ENCODE data around the gene PCBP3.
"Not testable (repeated sequence)": the region's sequence is repeated elsewhere in the genome, so short reads cannot be mapped to it uniquely, and the experiment has no call there.

The PCBP3 gene

DNA sequence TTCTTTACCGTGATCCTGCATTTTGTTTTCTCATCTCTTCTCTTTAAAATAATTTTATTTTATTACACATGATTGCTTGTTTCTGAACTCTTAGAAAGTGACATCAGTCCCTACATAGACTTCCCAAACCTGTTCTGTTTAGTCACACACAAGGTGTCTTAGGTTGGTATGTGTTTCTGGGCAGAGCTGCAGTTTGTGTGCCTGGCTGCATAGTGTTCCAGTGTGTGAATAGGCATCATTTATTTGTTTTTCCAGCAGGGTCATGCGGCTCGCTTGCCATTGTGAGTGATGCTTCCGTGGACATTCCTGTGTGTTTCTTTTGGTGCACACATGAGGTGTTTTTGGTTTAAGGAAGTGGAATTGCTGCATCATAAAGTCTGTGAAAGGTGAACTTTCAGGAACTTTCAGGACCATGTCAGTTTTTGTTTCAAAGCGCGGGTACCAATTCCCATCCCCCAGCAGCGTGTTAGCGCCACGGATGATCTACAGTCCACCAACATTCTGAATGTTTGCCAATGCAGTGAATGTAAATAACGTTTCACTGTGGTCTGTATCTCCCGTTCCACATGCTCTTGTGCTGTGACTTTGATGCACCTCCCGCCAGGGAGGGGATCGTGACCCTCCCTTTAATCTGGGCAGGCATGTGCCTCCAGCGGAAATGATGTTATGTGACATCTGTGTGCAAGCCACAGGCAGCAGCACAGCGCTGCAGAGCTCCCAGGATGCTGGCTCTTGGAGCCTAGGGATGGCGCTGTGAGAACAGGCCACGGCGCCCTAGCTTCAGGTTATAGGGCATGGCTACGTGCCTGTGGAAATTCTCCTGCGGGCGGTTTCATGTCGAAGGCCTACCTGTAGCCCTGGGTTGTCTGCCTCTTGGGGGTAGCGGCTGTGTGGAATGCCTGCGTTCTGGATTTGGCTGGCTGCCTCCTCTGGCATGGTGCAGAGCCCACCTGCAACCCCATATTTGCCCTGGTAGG lies 193.5 kb downstream of the PCBP3 start:
- DNase-seq (ENCODE audit: low read depth in 3 of 3, low spot score in 1 of 3) = no peak

DNA sequence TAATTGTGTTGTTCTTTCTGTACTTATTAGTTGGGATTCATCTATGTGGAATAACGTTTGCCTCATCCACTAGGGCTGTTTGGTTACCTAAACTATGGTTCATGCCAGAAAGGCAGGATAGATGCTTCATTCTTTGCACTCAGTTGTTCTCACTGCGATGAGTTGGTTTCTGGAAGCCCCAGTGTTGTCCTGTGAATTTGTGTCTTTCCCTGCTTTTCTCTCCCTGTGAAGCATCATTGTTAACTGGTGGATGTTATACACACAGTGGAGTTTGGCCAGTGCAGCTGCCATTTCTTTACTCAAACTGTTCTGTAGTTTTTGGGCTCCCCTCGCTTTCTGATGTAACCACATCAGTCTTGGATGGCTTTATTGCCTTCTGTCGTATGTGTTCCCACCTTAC lies 194.4 kb downstream of the PCBP3 start:
- DNase-seq (ENCODE audit: low read depth in 3 of 3, low spot score in 1 of 3) = no peak

DNA sequence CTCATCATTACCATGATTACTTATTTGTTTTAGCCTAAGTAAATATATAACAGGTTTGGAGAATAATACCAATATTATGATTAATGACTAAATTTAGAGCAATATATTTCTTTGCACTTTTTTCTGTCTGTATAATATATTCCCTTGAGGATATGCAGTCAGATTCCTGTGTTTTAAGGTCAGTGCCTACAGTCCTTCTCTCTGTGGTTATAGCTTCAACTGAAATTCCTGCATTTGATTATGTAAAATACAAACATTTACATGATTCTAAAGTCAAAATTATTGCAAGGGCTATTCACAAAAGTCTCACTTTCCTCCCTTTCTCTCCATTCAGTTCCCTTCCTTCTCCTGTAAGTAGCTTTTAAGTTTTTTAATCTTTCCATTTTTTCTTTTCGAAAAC lies 195.1 kb downstream of the PCBP3 start:
- DNase-seq (ENCODE audit: low read depth in 3 of 3, low spot score in 1 of 3) = no peak

DNA sequence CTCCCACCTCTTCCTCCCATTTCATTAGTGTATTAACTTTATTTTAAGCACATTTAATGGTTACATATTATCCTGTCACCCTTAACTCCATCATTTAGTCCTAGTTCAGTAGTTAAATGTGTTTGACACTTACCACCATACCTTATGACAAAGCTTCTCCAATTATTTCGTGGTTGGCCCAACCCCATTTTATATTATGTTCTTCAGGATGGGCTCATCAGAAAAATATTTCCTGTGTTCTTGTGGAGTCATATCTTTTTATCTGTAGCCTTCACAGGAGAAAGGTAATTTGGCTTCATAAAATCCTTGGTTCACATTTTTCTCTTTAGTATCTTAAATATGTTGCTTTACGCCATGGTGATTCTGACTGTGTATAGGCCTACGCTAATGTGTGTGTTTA lies 195.7 kb downstream of the PCBP3 start:
- no peak for DNase-seq (ENCODE audit: low read depth in 3 of 3, low spot score in 1 of 3)

DNA sequence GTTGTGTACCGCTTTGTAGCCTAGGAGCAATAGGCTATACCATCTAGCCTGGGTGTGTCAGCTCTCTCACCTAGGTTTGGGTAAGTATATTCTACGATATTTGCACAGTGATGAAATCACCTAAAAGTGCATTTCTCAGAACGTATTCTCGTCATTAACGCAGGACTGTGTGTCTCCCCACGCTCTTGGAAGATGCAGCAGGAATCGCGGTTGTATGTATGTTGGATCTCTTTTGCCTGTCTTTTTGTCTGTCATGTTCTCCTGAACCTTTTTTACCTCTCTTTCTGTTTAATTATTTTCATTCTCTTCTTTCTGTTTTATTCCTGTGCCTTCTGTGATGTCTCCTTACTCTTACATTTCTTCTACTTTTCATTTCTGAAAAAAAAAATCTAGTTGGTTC lies 197.5 kb downstream of the PCBP3 start:
- no peak for DNase-seq (ENCODE audit: low read depth in 3 of 3, low spot score in 1 of 3)

DNA sequence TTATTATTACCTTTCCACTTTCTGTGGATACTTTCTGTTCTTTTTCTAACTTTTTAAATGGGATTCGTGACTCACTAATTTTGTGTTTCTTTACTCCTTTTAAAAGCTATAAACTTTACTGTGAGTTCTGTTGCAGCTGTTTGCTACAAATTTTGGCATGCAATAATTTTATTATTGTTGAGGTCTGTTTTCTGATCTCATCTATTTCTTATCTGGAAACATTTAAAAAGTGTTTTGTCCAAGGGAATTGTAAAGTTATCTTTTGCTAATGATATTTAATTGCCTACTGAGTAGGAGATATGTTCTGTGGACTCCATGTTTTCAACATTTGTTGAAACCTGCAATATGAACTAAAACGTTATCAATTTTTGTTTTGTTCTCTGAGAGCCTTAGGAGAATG lies 199.9 kb downstream of the PCBP3 start:
- DNase-seq (ENCODE audit: low read depth in 3 of 3, low spot score in 1 of 3) = no peak

DNA sequence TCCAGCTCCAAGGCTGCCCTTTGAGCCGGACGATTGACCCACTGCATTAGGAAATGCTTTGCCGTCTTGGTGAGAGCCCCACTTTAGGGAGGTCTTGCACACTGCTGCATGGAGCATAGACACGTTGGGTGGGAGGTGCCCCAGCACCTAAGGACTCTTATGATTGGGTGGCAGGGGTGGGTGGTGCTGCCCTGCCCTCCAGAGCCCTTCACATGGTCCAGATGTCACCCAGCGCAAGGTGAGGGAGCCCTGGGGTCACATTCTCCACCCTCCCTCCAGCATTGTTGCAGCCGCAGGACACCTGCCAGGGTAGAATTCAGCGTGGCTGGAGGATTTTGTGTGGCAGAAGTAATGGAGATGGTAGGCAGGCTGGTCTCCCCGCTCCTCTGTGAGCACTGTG lies 200.7 kb downstream of the PCBP3 start:
- DNase-seq (ENCODE audit: low read depth in 3 of 3, low spot score in 1 of 3) = no peak

DNA sequence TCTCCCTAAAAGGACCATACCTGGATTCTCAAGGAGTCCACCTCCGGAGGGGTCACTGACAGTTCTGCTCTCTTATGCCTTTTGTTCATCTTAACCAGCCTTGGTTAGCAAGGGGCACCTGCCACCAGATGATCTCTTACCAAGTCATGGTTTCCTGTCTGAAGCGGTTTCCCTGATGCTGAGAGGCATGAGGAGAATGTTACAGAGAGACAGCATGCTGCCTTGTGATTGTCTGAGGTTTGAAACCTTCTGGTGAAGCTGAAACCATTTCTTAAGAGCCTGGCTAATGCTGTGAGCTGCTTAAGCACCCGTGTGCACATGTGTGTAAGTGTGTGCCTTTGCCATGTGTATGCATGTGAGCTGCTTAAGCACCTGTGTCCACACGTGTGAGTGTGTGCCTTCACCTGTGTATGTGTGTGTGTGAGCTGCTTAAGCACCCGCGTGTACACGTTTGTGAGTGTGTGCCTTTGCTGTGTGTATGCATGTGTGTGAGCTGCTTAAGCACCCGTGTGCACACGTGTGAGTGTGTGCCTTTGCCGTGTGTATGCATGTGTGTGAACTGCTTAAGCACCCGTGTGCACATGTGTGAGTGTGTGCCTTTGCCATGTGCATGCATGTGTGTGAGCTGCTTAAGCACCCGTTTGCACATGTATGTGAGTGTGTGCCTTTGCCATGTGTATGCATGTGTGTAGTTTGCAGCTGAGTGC lies 201.7 kb downstream of the PCBP3 start:
- no peak for DNase-seq (ENCODE audit: low read depth in 3 of 3, low spot score in 1 of 3)

DNA sequence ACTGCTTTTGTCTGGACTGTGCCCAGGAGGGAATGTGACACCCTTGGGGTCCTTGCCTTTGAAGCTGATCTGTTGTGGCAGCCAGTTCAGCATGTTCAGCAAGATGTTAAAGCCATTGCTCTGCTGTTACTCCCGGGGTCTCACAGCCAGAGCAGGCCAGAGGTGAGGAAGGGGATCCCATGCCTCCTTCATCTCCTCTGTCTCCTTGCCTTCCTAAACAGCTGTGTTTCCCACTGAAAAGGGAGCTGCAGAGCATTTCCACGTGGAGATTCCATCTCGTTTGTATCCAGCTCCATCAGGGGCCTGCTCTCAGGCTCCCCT lies 202.2 kb downstream of the PCBP3 start:
- no peak for DNase-seq (ENCODE audit: low read depth in 3 of 3, low spot score in 1 of 3)

DNA sequence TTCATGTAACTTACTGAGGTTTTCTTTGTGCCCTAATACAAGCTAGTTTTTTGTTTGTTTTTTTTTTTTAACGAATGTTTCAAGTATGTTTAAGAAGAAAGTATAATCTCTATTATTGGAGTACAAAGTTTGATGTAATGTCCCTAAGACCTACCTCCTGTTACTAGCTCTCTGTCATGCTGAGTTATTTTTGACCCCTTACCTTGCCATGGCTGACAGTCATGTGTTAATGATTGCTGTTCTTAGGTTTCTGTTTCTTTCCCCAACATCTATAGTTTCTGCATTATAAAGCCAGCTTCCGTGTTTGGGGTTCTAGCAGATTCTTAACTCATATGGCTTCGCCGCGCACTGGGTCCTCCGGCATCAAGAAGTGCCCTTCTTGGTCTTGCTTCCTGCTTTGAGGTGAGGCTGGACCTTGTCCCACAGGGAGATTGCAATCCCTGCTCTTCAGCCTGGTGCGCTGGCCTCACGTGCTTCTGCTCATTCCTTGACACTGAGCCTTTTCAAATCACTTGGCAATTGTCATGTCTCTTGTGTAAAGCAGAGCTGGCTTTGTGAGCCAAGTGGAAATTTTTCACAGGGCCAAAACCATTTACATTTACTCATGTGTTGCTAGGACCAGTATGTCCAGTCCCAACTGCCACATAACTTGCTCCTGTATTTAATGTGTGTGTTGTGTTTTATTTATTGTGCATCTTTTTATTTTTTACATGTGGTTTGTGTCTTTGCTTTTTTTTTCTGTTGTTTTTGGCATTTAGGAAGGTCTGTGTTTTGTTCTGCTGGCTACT lies 203.0 kb downstream of the PCBP3 start:
- no peak for DNase-seq (ENCODE audit: low read depth in 3 of 3, low spot score in 1 of 3)

DNA sequence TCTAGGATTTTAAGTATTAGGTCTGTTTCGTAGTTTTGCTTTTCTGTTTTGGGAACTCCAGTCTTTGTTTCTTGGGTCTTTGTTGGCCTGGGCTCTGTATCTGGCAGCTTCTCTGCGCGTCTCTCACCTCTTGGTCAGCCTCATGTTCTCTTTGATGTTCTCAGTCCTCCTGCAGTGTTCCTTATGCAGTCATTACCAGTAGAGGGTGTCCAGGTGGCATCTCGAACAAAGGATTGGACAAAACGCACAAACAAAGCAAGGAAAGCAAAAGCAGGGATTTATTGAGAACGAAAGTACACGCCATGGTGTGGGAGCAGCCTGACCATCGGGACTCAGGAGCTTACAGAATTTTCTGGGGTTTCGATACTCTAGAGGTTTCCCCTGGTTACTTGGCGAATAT lies 204.3 kb downstream of the PCBP3 start:
- DNase-seq (ENCODE audit: low read depth in 3 of 3, low spot score in 1 of 3) = no peak

DNA sequence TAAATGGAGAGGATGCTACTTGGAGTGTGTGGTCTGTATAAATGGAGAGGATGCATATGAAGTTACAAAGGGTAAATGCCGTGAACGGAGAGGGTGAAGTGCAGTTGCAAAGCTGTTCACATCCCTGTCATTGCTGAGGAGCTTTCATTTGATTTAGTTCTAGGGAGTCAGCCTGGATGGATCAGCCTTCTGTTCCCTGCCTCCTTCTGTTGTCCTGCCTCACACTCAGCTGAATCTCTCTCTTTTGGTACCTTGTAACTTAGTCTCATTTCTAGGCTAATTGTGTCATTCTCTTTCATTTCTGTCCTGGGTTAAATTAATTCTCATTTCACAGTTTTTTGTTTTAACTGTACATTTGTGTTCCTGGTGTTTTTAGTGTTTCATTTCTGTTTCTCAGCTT lies 204.8 kb downstream of the PCBP3 start:
- no peak for DNase-seq (ENCODE audit: low read depth in 3 of 3, low spot score in 1 of 3)

- no peak for DNase-seq (ENCODE audit: low read depth in 3 of 3, low spot score in 1 of 3)
These were observed 205.3 kb downstream of the PCBP3 start for GRCh38 chr21:45848805-45849204.

DNA sequence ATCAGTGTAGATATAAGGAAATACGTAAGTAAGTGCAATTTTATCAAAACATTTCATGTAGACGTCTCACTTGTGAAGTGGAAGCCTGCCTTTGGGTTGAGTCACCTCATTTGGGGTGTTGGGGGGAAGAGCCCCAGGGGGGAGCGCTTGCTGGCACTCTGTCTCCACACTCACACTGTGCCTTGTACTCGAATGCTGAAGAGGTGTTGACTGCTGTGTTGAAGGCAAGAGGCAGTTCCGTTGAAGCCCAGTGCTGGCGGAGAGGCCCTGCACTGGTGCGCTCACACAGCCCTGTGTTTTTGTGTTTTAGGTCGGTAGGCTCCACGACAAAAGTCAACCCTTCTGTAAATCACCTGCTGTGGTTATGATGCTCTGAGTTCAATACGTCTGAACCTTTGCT lies 206.1 kb downstream of the PCBP3 start:
- no peak for DNase-seq (ENCODE audit: low read depth in 3 of 3, low spot score in 1 of 3)

- no peak for DNase-seq (ENCODE audit: low read depth in 3 of 3, low spot score in 1 of 3)
These were observed 206.7 kb downstream of the PCBP3 start for GRCh38 chr21:45850181-45850580.

DNA sequence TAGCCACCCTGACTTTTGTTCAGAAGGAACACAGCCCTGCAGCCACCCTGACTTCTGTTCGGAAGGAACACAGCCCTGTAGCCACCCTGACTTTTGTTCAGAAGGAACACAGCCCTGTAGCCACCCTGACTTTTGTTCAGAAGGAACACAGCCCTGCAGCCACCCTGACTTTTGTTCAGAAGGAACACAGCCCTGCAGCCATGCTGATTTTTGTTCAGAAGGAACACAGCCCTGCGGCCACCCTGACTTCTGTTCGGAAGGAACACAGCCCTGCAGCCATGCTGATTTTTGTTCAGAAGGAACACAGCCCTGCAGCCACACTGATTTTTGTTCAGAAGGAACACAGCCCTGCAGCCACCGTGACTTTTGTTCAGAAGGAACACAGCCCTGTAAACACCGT lies 208.9 kb downstream of the PCBP3 start:
- not testable (repeated sequence) for DNase-seq (ENCODE audit: low read depth in 3 of 3, low spot score in 1 of 3)

GRCh38 chr21:45852886-45853400 lies 209.4 kb downstream of the PCBP3 start:
- no peak for DNase-seq (ENCODE audit: low read depth in 3 of 3, low spot score in 1 of 3)

GRCh38 chr21:45853703-45854342 lies 210.3 kb downstream of the PCBP3 start:
- no peak for DNase-seq (ENCODE audit: low read depth in 3 of 3, low spot score in 1 of 3)

DNA sequence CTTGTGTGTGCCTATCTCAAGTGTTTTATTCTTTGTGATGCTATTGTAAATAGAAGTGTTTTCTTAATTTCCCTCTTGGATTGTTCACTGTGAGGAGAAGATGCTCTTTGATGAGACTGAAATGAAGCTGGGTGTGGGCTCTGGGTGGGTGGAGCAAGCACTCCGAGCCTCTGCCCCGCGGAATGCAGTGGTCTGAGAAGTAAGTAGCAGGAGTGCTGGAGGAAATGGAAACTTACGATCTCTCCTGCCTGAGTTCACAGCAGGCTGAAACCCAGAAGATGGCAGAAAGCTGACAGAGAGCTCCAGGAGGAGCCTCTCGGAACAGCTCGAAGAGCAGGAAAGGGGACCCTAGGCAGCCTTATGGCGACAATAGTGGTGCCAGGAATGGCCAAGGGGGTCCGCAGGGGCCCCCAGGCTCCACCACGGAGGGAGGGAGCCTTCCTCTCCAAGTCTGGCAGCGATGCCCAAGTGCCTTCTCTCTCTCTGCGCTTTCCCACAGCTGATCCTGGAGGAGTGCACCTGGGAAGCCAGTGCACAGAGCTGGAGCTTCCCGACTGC lies 211.2 kb downstream of the PCBP3 start:
- no peak for DNase-seq (ENCODE audit: low read depth in 3 of 3, low spot score in 1 of 3)

GRCh38 chr21:45855248-45855811 lies 211.8 kb downstream of the PCBP3 start:
- no peak for DNase-seq (ENCODE audit: low read depth in 3 of 3, low spot score in 1 of 3)

Measured in stimulated activated CD4-positive, alpha-beta T cell treated with anti-CD3 and anti-CD28 coated beads, TNF-alpha, amount 100 ng/mL, for 1 hour (primary cell).